OCI-LY7 (cell line): ENCODE data around the gene IFITM10.
"Not testable (repeated sequence)": the region's sequence is repeated elsewhere in the genome, so short reads cannot be mapped to it uniquely, and the experiment has no call there.

Source experiments
- CTCF ChIP-seq: fragments of 200-600 bp; sonication (generic); conservative IDR thresholded peaks from 2 replicates; pipeline ENCODE4 v1.5.1; 2014; ENCODE audit warnings: mild to moderate bottlenecking, antibody characterized with exemption, low read length, moderate library complexity, mixed read lengths
- EZH2phosphoT487 ChIP-seq: fragments of 200-600 bp; sonication (generic); IDR thresholded peaks from 2 replicates; pipeline ENCODE4 v1.6.1; 2018; ENCODE audit warnings: low read depth, borderline replicate concordance, mild to moderate bottlenecking, mixed run types, antibody characterized with exemption, low read length, moderate library complexity, mixed read lengths

GRCh38 chr11:1769304-1769936 is 19.0 kb upstream of the IFITM10 start:
- not testable (repeated sequence) for TF ChIP-seq CTCF, EZH2phosphoT487
